ENCODE data around the gene CADPS2. TPM values are rescaled to one million over a fixed set of nuclear protein-coding genes. Genes with fewer than 3 reads are reported as not detected.

Gene CADPS2
- total RNA-seq, 2 donors from 2014 or later = 31.9 to 63.9 TPM

- Histone ChIP-seq H3K27me3 (no peaks in the 10 kb centered on the region), H3K27ac (no peak overlapping the region), H3K36me3 (replicated peaks in 1 of 2; ENCODE audit: insufficient read depth in 1 of 2, low read depth in 2 of 2) (no peaks in the 10 kb centered on the region), H3K4me1 (peaks cover 16% of the 10 kb centered on the region), H3K4me3 (no peak overlapping the region), H3K9me3 (no peaks in the 10 kb centered on the region)
- 69 to 94% methylated on average over 1 of the region's 1 CpG for WGBS, 2 donors
- intact Hi-C loops (cut with DNase I) = no loop called here
- no peak for ATAC-seq
- DNase-seq = no peak
- no peak for TF ChIP-seq POLR2A (IDR thresholded peaks at IDR 0.05)
- TF ChIP-seq, protein P1, sequence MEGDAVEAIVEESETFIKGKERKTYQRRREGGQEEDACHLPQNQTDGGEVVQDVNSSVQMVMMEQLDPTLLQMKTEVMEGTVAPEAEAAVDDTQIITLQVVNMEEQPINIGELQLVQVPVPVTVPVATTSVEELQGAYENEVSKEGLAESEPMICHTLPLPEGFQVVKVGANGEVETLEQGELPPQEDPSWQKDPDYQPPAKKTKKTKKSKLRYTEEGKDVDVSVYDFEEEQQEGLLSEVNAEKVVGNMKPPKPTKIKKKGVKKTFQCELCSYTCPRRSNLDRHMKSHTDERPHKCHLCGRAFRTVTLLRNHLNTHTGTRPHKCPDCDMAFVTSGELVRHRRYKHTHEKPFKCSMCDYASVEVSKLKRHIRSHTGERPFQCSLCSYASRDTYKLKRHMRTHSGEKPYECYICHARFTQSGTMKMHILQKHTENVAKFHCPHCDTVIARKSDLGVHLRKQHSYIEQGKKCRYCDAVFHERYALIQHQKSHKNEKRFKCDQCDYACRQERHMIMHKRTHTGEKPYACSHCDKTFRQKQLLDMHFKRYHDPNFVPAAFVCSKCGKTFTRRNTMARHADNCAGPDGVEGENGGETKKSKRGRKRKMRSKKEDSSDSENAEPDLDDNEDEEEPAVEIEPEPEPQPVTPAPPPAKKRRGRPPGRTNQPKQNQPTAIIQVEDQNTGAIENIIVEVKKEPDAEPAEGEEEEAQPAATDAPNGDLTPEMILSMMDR (IDR thresholded peaks at IDR 0.05) = no peak
Observed at GRCh38 chr7:122695816-122696215, 190.4 kb downstream of the CADPS2 start.

DNA sequence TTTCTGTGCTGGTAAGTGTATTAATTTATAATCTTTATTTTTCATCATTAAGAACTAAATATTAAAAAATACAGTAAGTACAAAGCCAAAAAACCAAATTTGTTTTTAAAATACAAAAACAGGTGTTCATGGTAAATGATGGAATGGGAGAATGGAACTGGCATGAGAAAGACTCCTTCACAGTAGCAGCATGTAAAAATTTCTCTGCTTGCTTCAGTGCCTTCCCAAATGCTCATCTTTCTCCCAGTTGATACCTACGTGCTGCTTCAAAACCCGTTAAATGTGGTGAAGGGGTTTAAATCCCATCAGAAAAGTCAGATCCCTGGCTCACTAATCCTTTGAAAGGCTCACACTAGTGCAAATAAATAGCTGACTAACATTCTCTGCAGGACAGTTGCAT, 191.6 kb downstream of the CADPS2 start:
- no peaks in the 10 kb centered on the region for H3K27me3 ChIP-seq
- H3K27ac ChIP-seq = no peak overlapping the region
- intact Hi-C loops (cut with DNase I) = no loop called here
- TF ChIP-seq POLR2A (IDR thresholded peaks at IDR 0.05) = no peak
- TF ChIP-seq, protein P1 (IDR thresholded peaks at IDR 0.05) = no peak
- no peak for DNase-seq
- WGBS, 2 donors = 91 to 98% methylated on average over 2 of the region's 2 CpGs
- no peak overlapping the region for H3K4me3 ChIP-seq
- no peak for ATAC-seq
- peaks cover 16% of the 10 kb centered on the region for H3K4me1 ChIP-seq
- H3K9me3 ChIP-seq = no peaks in the 10 kb centered on the region
- no peaks in the 10 kb centered on the region for H3K36me3 ChIP-seq (replicated peaks in 1 of 2; ENCODE audit: insufficient read depth in 1 of 2, low read depth in 2 of 2)

DNA sequence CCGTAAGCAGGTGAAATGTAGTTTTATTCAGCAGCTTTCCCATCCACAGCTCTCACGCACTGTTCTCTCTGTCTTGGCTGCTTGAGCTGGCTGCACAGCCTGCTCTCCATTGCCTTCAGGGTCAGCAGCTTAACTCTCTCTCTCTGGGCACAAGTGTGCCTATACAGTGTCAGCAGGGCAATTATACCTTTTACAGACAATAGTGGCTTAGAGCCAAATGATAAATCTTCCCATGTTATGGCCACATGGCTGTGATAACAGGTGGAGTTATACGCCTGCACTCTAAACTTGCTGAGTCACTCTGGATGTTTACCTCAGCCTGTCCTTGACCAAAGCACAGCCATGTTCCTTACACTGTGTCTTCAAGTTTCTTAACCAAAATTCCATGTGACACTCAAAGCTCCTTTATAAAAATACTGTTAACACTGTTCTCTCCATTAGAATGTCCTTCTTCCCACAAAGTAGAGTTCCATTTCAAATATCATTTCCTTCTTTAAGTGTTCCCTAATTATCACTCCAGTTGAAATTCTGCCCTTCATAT, 193.4 kb downstream of the CADPS2 start:
- TF ChIP-seq, protein P1 (IDR thresholded peaks at IDR 0.05) = no peak
- no peak for TF ChIP-seq POLR2A (IDR thresholded peaks at IDR 0.05)
- DNase-seq (no peak), ATAC-seq (peak; percentile 24)
- Histone ChIP-seq H3K4me3 (no peak overlapping the region), H3K27ac (no peak overlapping the region), H3K4me1 (peaks cover 16% of the 10 kb centered on the region), H3K27me3 (no peaks in the 10 kb centered on the region), H3K9me3 (no peaks in the 10 kb centered on the region), H3K36me3 (replicated peaks in 1 of 2; ENCODE audit: insufficient read depth in 1 of 2, low read depth in 2 of 2) (no peaks in the 10 kb centered on the region)
- WGBS, 2 donors = 76 to 89% methylated on average over 3 of the region's 3 CpGs
- intact Hi-C loops (cut with DNase I) = no loop called here

DNA sequence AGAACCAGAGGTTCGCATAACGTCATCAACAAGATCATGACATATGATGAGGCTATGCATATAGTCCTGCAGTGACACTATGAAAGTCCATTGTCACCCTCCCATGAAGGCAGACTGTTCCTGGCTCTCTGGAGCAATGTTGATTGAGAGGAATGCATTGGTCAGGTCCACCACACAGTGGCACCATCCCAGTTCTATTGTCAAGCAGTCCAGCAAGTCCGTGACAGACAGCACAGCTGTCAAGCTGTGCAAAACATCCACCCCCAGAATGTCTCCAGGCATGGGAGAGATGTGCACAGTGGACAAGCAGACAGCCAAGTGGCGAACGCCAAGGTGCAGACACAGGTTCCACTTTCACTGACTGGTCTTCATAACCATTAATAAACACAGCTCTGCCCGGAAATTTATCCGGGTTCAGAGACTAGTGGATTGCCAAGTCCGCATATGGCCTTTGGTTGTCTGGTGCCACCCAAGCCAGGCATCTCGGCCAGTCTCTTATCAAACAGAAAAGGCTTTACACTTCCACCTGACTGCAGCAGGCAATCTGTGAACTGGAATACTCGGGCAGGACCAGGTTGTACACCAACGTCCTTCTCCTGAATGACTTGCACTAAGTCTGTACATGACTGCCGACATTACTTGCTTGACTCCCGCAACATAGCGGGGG, 194.6 kb downstream of the CADPS2 start:
- ATAC-seq (no peak), DNase-seq (no peak)
- Histone ChIP-seq H3K9me3 (no peaks in the 10 kb centered on the region), H3K4me3 (no peak overlapping the region), H3K27me3 (no peaks in the 10 kb centered on the region), H3K4me1 (peaks cover 16% of the 10 kb centered on the region), H3K27ac (no peak overlapping the region), H3K36me3 (replicated peaks in 1 of 2; ENCODE audit: insufficient read depth in 1 of 2, low read depth in 2 of 2) (no peaks in the 10 kb centered on the region)
- 79 to 86% methylated on average over 10 to 14 of the region's 14 CpGs for WGBS, 2 donors
- intact Hi-C loops (cut with DNase I) = no loop called here
- TF ChIP-seq, protein P1 (IDR thresholded peaks at IDR 0.05) = no peak
- TF ChIP-seq POLR2A (IDR thresholded peaks at IDR 0.05) = no peak

Data from body of pancreas (tissue), 4 donors.